HG03571 (cell line): ENCODE data around the gene PRRT4.

Source experiments
- ATAC-seq: cut with Tn5 transposase; IDR thresholded peaks from one replicate; pipeline ENCODE4 v1.9.1; 2021; ENCODE audit not compliant: unreplicated experiment

The PRRT4 gene

DNA sequence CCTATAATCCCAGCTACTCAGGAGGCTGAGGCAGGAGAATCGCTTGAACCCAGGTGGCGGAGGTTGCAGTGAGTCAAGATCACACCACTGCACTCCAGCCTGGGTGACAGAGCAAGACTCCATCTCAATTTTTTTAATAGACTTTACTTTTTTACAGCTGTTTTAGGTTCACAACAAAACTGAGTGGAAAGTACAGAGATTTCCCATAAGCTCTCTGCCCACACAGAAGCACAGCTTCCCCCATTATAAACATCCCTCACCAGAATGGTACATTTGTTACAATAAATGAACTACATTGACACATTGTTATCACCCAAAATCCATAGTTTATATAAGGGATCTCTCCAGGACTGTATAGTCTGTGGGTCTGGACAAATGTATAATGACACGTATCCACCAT lies 14.6 kb upstream of the PRRT4 start:
- no peak for ATAC-seq

DNA sequence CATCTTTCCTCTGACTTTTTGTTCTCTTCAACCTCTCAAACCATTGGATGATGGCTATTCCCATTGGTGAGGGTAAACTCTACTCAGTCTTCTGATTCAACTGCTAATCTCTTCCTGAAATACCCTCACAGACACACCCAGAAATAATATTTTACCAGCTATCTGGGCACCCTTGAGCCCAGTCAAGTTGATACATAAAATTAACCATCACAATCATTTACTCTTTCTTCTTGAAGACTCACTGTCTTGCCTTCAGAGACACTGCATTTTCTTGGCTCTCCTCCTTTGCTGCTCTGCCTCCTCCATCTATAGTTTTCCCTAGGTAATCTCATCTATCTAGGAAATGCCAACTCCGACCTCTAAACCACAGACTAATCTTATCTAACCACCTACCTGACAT lies 12.6 kb upstream of the PRRT4 start:
- no peak for ATAC-seq

- no peak for ATAC-seq
These were observed 12.1 kb upstream of the PRRT4 start for GRCh38 chr7:128373606-128374005.

- ATAC-seq = no peak
These were observed 9.0 kb upstream of the PRRT4 start for GRCh38 chr7:128370491-128370890.

- ATAC-seq = no peak
These were observed 5.5 kb upstream of the PRRT4 start for GRCh38 chr7:128366986-128367385.

DNA sequence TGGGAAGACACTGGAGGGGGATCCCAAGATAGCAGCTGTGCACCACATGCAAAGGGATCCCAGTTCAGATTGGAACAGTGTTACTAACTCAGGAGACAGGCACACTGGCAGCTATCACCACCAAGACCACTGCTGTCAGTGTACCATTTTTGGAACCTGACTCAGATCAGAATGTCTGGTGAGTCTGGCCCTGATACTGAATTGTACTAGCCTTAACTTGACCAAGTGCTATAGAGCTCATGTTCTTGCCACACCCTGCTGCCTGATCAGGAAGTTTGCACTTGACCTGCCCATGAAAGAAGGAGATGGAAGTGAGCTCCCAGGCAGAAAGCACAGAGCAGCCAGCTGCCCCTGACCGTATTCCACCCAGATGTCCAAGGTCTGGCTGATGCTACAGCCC lies 4.8 kb upstream of the PRRT4 start:
- no peak for ATAC-seq

- ATAC-seq = no peak
These were observed 3.9 kb upstream of the PRRT4 start for GRCh38 chr7:128365432-128365831.

DNA sequence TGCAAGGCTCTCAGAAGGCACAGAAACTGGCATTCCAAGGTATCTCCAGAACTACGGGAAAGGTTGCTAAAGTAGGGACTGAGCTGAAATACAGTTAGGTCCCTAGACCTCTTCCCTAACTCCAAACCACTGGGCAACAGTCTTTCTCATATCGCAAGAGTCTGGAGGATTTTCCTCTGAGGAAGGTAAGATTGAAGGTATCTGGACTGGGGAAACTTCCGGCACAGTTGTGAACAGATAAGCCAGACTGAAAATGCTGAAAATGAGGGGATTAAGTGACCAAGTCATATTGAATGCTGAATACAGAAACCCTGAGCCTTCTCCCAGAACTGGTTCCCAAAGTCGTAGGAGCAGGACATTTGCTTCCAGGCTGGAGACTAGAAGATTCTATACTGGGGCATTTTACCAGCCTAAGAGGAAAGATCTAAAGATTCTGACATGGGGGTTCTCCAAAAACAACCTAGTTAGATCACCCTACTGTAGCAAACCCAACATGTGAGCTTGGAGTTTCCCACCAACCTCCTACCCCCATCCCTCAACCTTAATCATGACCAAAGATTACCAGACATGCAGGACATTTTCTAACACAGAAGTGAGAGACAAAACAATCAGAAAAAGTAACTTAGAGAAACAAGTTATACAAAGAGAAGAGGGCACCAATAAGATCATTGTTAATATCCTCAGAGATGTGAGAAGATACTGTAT lies 2.8 kb upstream of the PRRT4 start:
- ATAC-seq = no peak

DNA sequence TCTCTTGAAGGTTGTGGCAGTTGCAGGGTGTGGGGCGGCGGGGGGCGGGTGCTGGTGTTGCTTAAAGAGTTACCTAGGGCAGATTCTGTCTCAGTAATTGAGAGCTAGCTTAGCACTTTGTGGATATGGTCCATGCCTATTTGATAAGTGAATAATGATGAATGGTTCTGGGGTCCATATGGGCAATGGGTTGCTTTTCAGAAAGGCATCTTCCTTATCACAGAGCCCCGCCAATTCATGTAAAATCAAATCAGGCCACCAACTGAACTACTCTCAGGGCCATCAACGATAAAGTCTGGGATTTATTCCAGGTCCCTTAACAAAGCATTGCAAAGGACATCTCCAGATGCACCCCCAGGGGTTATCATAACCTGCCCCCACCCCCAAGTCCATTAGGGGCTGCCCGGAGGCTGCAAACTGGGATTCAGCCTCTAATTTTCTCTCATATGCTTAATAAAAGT lies 1.8 kb upstream of the PRRT4 start:
- no peak for ATAC-seq

- no peak for ATAC-seq
These were observed 1.2 kb upstream of the PRRT4 start for GRCh38 chr7:128362670-128363069.

DNA sequence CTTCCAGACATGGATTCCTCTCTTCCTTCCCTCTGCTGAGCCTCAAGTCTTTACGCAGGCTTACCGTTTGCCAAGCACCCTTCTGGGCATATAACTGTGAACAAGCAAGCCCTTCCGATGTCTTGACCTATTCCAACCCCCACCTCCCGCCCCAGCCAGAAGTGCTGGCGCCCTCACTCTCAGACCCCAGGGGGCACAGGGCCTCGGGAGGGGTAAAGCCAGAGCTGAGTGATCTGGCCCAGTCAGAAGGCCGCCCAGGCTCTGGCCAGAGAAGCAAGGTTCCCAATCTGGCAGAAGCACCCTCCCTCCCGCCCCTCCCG lies 1.2 kb downstream of the PRRT4 start:
- ATAC-seq = no peak

DNA sequence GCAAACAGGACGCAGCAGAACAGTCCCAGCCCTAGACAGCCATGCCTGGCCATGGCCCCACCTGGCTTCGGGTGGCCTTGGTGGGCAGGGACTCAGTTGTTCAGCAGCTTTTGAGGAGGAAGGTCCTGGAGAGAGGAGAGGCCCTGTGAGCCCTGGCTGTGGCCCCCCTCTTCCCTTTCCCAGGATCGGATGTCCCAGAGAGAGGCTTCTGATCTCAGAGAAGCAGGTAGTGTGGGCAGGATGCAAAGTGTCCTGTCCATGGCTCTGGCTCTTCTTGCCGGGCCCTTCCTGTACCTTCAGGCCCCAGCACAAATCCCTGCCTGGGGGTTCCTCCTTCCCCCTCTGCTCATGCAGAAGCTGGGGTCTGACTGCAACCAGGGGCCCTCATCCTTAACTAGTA lies 1.6 kb downstream of the PRRT4 start:
- ATAC-seq = no peak

GRCh38 chr7:128359336-128359735 lies 2.2 kb downstream of the PRRT4 start:
- no peak for ATAC-seq

- no peak for ATAC-seq
These were observed 3.3 kb downstream of the PRRT4 start for GRCh38 chr7:128358233-128358632.

DNA sequence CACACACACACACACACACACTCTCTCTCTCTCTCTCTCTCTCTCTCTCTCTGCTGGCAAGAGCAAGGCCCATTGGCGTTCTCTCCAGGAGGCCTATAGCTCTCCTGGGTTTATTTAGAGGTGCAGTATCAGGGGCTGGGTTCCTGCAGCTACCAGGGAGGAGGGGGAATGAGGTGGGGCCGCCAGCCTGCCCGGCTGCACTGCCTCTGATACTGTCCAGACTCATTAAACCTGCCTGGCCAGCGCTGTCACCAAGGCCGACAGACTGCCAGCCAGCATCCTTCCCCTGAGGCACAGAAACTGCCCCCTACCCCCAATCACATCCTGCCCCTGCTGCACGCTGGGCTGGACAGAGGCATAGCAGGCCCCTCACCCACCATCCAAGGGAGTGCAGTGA lies 4.3 kb downstream of the PRRT4 start:
- no peak for ATAC-seq

DNA sequence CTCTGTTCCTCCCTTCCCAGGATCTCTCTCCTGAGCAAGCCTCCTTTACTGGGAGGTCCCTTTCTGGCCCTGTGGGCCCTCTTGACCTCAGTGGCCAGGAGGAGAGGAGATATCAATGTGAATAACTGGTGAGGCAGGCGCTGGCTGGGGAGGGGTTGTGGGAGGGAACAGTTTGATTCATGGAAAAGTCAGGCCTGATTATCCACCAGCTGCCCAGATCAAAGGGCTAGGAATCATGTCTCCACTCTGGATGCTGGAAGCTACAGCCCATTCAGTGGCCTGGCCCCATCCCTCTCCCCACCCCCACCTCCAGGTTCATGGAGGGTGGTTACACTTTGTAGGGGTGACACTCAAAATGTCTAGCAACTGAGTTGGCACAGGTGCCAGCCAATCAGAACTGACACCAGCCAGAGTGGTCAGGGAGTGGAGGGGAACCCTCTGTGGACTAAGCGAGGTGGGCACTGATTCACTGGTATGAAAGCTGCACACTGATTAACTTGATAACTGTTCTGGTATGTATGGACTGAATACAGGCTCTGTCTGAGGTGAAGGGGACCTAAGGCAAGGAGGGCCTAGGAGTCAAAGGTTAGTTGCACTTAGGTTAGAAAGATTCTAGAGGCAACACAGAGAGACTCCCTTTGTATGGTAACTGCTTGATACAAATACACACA lies 4.8 kb downstream of the PRRT4 start:
- ATAC-seq = no peak

GRCh38 chr7:128353610-128354009 lies 7.9 kb downstream of the PRRT4 start:
- ATAC-seq = no peak

- no peak for ATAC-seq
These were observed 8.3 kb downstream of the PRRT4 start for GRCh38 chr7:128353189-128353588.

- ATAC-seq = no peak
These were observed 8.9 kb downstream of the PRRT4 start for GRCh38 chr7:128352636-128353035.

- no peak for ATAC-seq
These were observed 9.3 kb downstream of the PRRT4 start for GRCh38 chr7:128352153-128352537.

DNA sequence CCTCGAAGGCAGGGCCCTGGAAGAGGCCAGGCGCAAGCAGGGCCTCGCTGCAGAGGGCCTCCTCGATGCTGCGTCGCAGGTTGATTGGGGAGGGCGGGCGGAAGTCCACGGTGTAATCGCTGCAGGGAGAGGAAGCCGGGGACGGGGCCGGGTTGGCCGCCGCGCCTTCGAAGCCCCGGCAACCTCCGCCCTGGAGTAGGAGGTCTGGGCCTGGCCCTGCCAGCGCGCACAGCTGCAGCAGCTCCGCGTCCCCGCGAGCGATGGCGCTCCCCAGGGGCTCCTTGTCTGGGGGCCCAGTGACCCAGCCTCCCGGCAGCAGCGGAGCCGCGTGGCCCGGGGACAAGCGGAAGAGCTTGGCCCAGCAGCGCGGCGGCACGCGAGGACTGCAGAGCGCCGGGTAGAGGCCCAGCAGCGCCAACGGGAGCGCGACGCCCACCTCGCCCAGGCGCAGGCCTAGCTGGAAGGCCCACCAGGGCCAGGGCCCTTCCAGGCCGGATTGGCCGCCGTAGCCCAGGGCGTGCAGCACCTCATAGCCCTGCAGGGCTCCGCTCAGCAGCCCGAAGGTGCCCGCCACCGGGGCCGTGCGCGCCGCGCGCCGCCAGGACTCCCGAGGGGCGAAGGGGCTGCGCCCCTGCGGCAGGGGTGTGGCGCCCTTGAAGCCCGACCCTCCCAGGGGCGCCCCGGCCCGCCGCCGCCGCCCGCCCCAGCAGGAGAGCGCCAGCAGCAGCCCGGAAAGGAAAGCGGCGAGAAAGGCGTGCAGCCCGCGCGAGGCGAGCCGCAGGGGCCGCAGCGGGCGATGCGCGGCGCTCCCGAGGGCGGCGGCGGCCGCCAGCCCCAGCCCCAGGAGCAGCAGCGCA lies 10.0 kb downstream of the PRRT4 start:
- no peak for ATAC-seq

DNA sequence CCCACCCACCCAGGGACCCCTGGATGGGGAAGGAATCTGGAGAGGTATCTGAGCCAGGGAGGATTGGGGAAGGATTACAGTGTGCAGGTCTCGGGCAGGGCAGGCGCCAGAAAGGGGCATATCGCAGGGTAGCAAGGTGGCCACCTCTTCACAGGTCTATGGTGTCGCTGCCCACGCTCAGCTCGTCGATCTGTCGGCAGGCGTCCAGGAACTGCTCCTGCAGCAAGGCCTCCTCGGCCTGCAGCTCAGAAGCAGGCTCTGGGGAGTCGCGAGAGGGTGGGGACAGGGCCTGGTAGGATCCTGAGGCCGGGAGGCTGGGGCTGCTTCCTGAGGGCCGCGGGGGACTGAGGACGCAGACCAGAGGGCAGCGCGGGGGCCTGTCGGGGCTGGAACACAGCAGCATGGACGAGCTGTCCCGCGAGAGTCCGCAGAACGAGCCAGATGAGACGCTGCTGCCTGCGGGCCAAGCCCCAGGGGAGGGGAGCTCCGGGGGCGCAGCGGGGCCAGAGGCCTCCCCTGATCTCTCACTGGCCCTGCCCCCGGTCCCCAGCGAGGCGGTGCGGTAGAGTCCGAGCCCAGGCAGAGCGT lies 10.7 kb downstream of the PRRT4 start:
- no peak for ATAC-seq
